NCI-H460 (cell line): ENCODE measurements around the gene CPSF2. TPM values are rescaled to one million over a fixed set of nuclear protein-coding genes. Genes with fewer than 3 reads are reported as not detected.

Experiments
- total RNA-seq: library from RNA; depleted of rRNA; stranded (reverse); fragments of >200 nt; shearing (Covaris generic); gene quantifications from 2 replicates; pipeline ENCODE4 v1.2.3, GENCODE V29; 2014; rRNA removed

CPSF2 gene
- total RNA-seq, 1 experiment from 2014 or later = 82.0 TPM

Other genes with a start within 250 kb of the CPSF2 start
- gene FBLN5, start 174.3 kb upstream of the CPSF2 start, total RNA-seq = 2.0 and 2.4 TPM in 2 replicates
- gene TRIP11, start 81.9 kb upstream of the CPSF2 start, total RNA-seq = 28.9 and 33.7 TPM in 2 replicates
- gene ATXN3, start 15.4 kb upstream of the CPSF2 start, total RNA-seq = 21.4 and 32.3 TPM in 2 replicates
- 411 and 423 TPM in 2 replicates for gene NDUFB1, start 263 bp upstream of the CPSF2 start, total RNA-seq
- under 0.01 TPM in 1 of 2 replicates, not detected in the other for gene SLC24A4, start 201.2 kb downstream of the CPSF2 start, total RNA-seq